Peyer's patch (tissue), 4 donors: ENCODE measurements around the gene SLC17A8.

Source experiments
- CTCF ChIP-seq, 6 experiments: fragments of 450-650 bp in 4 of 6; fragments of 200-600 bp in 2 of 6; sonication (generic) in 1 of 6; IDR thresholded peaks; one replicate each; pipeline ENCODE4 v1.5.1; 2017 to 2019; ENCODE audit warnings: antibody characterized with exemption in 6 of 6, mild to moderate bottlenecking in 3 of 6, moderate library complexity in 1 of 6
- POLR2A ChIP-seq, 2 donors: fragments of 450-650 bp; IDR thresholded peaks; one replicate each; pipeline ENCODE4 v1.5.1; 2017; ENCODE audit warnings: antibody characterized with exemption in 2 of 2, mild to moderate bottlenecking in 2 of 2, moderate library complexity in 2 of 2

- TF ChIP-seq CTCF (IDR thresholded peaks at IDR 0.05) = no peak
- no peak for TF ChIP-seq POLR2A (IDR thresholded peaks at IDR 0.05)
These were observed 69.3 kb downstream of the SLC17A8 start for GRCh38 chr12:100426145-100426544.
